Measurements from ENCODE around the gene TM4SF1.

DNA sequence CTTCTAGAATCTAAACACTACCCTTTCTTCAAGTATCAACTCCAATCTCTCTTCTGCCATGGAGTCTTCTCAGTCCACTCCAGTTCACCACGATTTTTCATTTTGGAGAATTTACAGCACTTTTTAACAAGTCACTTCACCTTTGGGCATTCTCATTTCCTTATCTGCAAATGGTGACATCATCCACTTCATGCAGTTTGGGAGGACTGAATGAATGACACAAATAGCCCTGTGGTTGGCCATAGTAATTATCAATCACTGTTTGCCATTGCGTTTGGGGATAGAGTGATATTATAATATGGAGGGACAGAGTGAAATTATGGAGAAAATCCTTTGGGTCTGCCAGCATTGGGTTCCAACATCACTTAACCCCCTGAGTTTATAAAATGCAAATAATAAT lies 38.0 kb upstream of the TM4SF1 start:
- TF ChIP-seq POLR2A (IDR thresholded peaks at IDR 0.05), result no peak
- TF ChIP-seq, protein P1, sequence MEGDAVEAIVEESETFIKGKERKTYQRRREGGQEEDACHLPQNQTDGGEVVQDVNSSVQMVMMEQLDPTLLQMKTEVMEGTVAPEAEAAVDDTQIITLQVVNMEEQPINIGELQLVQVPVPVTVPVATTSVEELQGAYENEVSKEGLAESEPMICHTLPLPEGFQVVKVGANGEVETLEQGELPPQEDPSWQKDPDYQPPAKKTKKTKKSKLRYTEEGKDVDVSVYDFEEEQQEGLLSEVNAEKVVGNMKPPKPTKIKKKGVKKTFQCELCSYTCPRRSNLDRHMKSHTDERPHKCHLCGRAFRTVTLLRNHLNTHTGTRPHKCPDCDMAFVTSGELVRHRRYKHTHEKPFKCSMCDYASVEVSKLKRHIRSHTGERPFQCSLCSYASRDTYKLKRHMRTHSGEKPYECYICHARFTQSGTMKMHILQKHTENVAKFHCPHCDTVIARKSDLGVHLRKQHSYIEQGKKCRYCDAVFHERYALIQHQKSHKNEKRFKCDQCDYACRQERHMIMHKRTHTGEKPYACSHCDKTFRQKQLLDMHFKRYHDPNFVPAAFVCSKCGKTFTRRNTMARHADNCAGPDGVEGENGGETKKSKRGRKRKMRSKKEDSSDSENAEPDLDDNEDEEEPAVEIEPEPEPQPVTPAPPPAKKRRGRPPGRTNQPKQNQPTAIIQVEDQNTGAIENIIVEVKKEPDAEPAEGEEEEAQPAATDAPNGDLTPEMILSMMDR (IDR thresholded peaks at IDR 0.05), result no peak

Measured in Peyer's patch (tissue), 4 donors.